GM10266 (cell line): Measurements from ENCODE around the gene CD276.

Source experiments
- DNase-seq: peaks from one replicate; pipeline ENCODE4 v3.0.0; 2012; ENCODE audit errors: extremely low spot score
- CTCF ChIP-seq: IDR thresholded peaks from 2 replicates; pipeline ENCODE4 v1.5.1; 2012; ENCODE audit warnings: mild to moderate bottlenecking, low read depth; ENCODE audit not compliant: control insufficient read depth, insufficient read depth; ENCODE audit errors: missing control alignments

Gene CD276

GRCh38 chr15:73714695-73715301 is 30.6 kb downstream of the CD276 start:
- DNase-seq: no peak
- TF ChIP-seq CTCF: no peak

- TF ChIP-seq CTCF: no peak
- no peak for DNase-seq
These were observed 31.2 kb downstream of the CD276 start for GRCh38 chr15:73715417-73715816.

DNA sequence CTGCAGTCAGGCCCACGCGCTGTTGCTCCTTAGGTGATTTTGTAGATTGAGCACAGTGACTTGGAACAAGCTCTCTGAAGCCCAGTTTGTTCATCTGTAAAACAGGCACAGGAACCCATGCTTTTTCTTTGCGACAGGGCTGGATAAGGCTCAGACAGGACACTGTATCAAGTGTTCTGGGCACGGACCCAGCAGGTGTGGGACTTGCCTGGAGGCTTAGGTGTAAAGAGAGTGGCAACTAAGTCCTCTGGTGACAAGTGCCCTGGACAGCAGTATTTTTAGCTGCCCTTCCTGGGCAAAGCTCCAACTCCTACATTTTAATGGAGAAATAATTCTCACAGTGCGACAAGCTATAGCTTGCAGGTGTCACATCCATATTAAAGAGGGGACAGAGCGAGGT is 32.2 kb downstream of the CD276 start:
- TF ChIP-seq CTCF: no peak
- no peak for DNase-seq

DNA sequence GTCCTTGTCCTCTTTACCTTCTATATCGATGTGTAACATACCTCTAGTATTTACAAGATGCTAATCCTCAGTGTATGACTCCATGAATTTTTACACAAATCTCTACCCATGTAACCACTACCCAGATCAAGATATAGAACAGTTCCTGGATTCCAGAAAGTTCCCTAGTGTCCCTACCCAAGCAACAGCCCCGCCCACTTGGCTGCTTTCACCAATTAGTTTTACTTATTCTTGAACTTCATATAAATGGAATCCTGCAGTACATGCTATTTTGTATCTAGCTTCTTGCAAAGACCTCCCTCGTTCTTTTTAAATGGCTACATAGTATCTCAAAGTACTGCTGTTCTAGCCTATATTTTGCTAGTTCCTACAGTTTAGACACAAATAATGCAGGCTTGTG is 33.0 kb downstream of the CD276 start:
- no peak for TF ChIP-seq CTCF
- no peak for DNase-seq

GRCh38 chr15:73717802-73718201 is 33.6 kb downstream of the CD276 start:
- DNase-seq: no peak
- no peak for TF ChIP-seq CTCF

- TF ChIP-seq CTCF: no peak
- DNase-seq: no peak
These were observed 34.5 kb downstream of the CD276 start for GRCh38 chr15:73718694-73719093.

- TF ChIP-seq CTCF: no peak
- DNase-seq: no peak
These were observed 38.2 kb downstream of the CD276 start for GRCh38 chr15:73722425-73722824.
